ENCODE data around the gene FOXD4.
A peak's percentile ranks its signal among the peaks of the same experiment; 100 is the strongest.
"Not testable (repeated sequence)": the region's sequence is repeated elsewhere in the genome, so short reads cannot be mapped to it uniquely, and the experiment has no call there.

FOXD4 gene

GRCh38 chr9:100430-100829 lies 17.8 kb downstream of the FOXD4 start:
- not testable (repeated sequence) for H3K9me3 Mint-ChIP-seq, H3K4me1 Mint-ChIP-seq, H3K36me3 Mint-ChIP-seq, H3K4me3 Mint-ChIP-seq, H3K27me3 Mint-ChIP-seq, H3K27ac Mint-ChIP-seq

DNA sequence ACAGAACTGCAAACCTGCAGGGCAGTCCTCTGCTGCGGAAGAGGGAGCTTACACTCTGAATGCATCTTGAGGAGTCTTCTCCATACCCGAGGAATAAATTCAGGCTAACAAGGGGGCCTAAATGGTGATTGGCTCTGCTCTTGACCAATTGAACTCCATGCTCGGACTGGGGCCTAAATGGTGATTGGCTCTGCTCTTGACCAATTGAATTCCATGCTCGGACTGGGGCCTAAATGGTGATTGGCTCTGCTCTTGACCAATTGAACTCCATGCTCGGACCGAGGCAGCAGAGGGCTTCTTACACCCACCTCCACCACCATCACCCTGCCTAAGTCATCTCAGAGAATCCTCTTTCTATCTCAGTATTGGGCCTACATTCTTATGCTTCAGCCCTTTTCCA lies 18.4 kb downstream of the FOXD4 start:
- H3K27me3 Mint-ChIP-seq, H3K9me3 Mint-ChIP-seq, H3K4me3 Mint-ChIP-seq, H3K4me1 Mint-ChIP-seq, H3K27ac Mint-ChIP-seq, H3K36me3 Mint-ChIP-seq: not testable (repeated sequence)

DNA sequence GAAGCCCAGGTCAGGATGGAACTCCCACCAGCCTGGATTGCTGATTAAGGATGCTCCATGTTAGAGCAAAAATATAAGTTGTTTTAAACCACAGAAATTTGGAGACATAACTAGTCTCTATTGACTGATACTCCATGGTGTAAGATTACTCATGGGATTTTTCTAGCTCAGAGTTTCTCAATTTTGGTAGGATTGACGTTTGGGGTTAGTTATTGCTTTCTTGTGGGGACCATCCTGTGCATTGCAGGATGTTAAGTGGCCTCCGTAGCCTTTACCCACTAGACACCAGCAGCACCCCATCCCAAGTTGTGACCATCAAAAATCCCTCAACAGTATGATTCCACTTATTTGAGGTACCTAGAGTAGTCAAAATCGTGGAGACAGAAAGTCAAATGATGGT lies 19.4 kb downstream of the FOXD4 start:
- H3K4me3 Mint-ChIP-seq, H3K4me1 Mint-ChIP-seq, H3K27ac Mint-ChIP-seq: not testable (repeated sequence)

GRCh38 chr9:94992-95391 lies 23.2 kb downstream of the FOXD4 start:
- not testable (repeated sequence) for H3K9me3 Mint-ChIP-seq, H3K4me1 Mint-ChIP-seq, H3K27me3 Mint-ChIP-seq, H3K4me3 Mint-ChIP-seq, H3K36me3 Mint-ChIP-seq, H3K27ac Mint-ChIP-seq

More for the DNA sequence above, 19.4 kb downstream of the FOXD4 start:
- H3K9me3 Mint-ChIP-seq, H3K36me3 Mint-ChIP-seq, H3K27me3 Mint-ChIP-seq: not testable (repeated sequence)

GRCh38 chr9:94323-94722 lies 23.9 kb downstream of the FOXD4 start:
- not testable (repeated sequence) for H3K9me3 Mint-ChIP-seq, H3K4me3 Mint-ChIP-seq, H3K4me1 Mint-ChIP-seq, H3K36me3 Mint-ChIP-seq, H3K27ac Mint-ChIP-seq, H3K27me3 Mint-ChIP-seq

DNA sequence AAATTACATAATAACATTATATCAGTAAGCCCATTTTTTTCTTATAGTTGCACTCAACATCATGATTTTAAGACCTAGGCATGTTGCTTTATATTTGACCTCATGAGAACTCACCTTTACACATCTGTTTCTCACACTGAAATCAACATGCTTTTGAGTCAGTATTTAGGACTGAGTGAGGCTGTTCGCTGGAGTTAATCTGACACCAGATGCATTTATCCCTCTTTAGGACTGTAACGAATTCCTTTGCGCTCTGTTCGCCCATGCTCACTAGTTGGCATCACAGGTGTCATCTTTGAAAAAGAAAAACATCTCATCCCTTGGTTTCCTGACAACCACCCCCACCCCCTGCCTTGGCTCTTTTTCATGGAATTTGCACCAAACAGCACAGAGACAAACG lies 24.3 kb downstream of the FOXD4 start:
- not testable (repeated sequence) for H3K27me3 Mint-ChIP-seq, H3K4me3 Mint-ChIP-seq, H3K4me1 Mint-ChIP-seq, H3K27ac Mint-ChIP-seq, H3K9me3 Mint-ChIP-seq, H3K36me3 Mint-ChIP-seq

GRCh38 chr9:90851-91250 lies 27.4 kb downstream of the FOXD4 start:
- H3K27me3 Mint-ChIP-seq, H3K9me3 Mint-ChIP-seq, H3K27ac Mint-ChIP-seq, H3K4me3 Mint-ChIP-seq, H3K36me3 Mint-ChIP-seq, H3K4me1 Mint-ChIP-seq: not testable (repeated sequence)

DNA sequence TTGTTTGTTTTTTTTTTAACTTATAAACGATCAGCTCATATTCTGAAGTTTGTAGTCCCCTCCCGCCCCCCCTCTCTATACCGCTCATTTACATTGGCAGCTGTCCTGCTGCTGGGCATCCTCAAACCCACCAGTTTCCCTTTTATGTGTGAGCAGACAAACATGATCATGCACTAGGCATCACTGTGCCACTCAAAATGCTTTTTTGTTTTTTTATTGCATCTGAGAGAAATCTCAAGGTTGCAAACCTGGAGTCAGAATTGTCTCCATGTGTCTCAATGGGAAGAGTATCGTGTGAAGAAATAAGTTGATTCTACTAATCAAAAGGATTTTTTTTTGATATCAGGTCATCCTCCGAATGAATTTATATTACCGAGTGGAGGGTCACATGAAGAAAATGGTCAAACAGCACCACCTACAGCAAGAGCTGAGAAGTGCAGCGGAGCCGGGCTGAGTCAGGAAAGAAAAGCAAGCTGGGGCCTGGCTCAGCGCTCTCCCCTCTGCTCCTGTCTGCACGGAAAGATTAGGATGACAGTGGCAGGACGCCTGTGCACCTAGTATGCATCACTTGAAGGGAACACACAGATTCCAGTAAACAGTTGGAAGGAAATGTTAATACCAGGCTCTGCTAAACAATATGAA lies 29.7 kb downstream of the FOXD4 start:
- H3K4me3 Mint-ChIP-seq, H3K9me3 Mint-ChIP-seq, H3K27me3 Mint-ChIP-seq, H3K36me3 Mint-ChIP-seq, H3K4me1 Mint-ChIP-seq, H3K27ac Mint-ChIP-seq: not testable (repeated sequence)

- not testable (repeated sequence) for H3K27ac Mint-ChIP-seq, H3K4me1 Mint-ChIP-seq, H3K36me3 Mint-ChIP-seq, H3K27me3 Mint-ChIP-seq, H3K4me3 Mint-ChIP-seq, H3K9me3 Mint-ChIP-seq
Observed at GRCh38 chr9:87860-88259, 30.4 kb downstream of the FOXD4 start.

GRCh38 chr9:87105-87504 lies 31.1 kb downstream of the FOXD4 start:
- H3K36me3 Mint-ChIP-seq, H3K9me3 Mint-ChIP-seq, H3K27me3 Mint-ChIP-seq, H3K4me1 Mint-ChIP-seq, H3K27ac Mint-ChIP-seq, H3K4me3 Mint-ChIP-seq: not testable (repeated sequence)

GRCh38 chr9:86697-87096 lies 31.5 kb downstream of the FOXD4 start:
- not testable (repeated sequence) for H3K36me3 Mint-ChIP-seq, H3K27me3 Mint-ChIP-seq, H3K9me3 Mint-ChIP-seq, H3K27ac Mint-ChIP-seq, H3K4me3 Mint-ChIP-seq, H3K4me1 Mint-ChIP-seq

- not testable (repeated sequence) for H3K27me3 Mint-ChIP-seq, H3K4me1 Mint-ChIP-seq, H3K4me3 Mint-ChIP-seq, H3K27ac Mint-ChIP-seq, H3K36me3 Mint-ChIP-seq, H3K9me3 Mint-ChIP-seq
Observed at GRCh38 chr9:82932-83689, 35.1 kb downstream of the FOXD4 start.

DNA sequence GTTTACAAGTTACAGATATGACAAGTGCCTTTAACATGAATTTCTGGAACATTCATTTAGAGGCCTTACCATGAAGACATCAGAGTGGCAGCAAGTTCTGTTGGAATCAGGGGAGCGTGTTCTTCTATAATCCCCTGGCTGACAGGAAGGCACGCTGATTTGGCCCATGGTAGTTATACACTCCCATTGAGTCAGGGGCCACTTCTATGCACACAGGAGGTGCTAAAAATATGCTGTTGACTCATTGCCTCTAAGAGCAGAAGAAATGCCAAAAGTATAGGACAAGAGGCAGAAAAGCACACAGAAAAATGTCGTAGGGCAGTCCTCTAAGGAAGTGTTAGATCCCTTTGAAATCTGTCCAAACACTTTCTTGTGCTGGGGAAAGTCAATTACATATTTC lies 39.9 kb downstream of the FOXD4 start:
- H3K27me3 Mint-ChIP-seq, H3K9me3 Mint-ChIP-seq, H3K4me1 Mint-ChIP-seq, H3K36me3 Mint-ChIP-seq, H3K4me3 Mint-ChIP-seq, H3K27ac Mint-ChIP-seq: not testable (repeated sequence)

DNA sequence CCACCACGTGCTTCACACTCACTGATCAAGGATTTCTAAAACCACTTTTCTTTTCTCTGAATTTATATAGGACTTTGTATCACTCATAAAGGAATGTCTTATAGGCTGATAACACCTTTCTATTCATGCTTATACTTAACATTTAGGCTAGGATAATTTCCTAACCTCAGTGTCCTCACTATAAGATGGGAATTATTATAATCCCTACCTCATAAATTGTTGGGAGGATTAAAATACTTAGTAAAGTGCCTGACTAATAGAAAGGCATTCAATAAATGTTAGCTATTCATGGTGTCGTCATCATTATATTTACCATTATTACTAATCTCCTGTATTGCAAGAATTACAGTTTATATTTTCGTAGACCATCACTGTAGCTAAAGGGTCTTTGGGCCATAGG lies 41.8 kb downstream of the FOXD4 start:
- not testable (repeated sequence) for H3K4me1 Mint-ChIP-seq, H3K9me3 Mint-ChIP-seq, H3K36me3 Mint-ChIP-seq, H3K27ac Mint-ChIP-seq, H3K4me3 Mint-ChIP-seq
- peaks cover 10% of the 10 kb centered on the region for H3K27me3 Mint-ChIP-seq

DNA sequence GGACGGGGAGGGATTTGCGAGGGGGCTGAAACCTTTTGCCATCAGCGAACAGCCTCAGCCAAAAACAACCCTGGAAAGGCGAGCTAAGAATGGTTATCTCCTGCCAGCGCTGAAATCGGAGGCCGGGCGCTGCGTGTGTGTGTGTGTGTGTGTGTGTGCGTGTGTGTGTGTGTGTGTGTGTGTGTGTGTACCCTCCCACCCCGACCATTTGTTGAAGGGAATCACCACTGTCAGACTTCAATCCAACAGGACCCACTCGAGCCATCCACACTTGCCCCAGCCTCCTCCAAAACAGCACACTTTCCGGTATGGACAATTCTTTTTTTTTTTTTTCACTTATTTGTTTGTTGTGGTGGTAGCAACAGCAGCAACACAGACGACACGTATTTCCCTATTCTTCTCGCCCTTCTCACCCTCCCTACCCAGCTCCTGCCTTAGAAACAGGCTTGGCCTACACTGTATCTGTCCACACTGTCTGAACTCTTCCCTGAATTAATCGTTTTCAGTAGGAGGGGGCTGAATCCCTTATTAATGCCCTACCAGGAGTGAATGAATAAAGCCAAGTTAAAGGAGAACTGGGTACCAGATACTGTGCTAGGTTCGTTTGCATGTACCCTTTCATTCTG lies 44.2 kb downstream of the FOXD4 start:
- H3K4me1 Mint-ChIP-seq, H3K36me3 Mint-ChIP-seq, H3K27ac Mint-ChIP-seq, H3K9me3 Mint-ChIP-seq, H3K27me3 Mint-ChIP-seq: not testable (repeated sequence)
- peak overlapping the region; percentile 63 for H3K4me3 Mint-ChIP-seq

GRCh38 chr9:73076-73899 lies 44.9 kb downstream of the FOXD4 start:
- not testable (repeated sequence) for H3K27me3 Mint-ChIP-seq, H3K9me3 Mint-ChIP-seq, H3K36me3 Mint-ChIP-seq, H3K27ac Mint-ChIP-seq, H3K4me1 Mint-ChIP-seq
- peak overlapping the region; percentile 39 for H3K4me3 Mint-ChIP-seq
